Dendritic cell treated with granulocyte-macrophage colony-stimulating factor and Interleukin-4, amounts not matched to agents 40 ng/mL and 50 ng/mL, for 4 days (primary cell): ENCODE results near the gene CEP250.

ENCODE experiments used
- H3K27ac Mint-ChIP-seq: one replicate; pipeline ENCODE4 v1.8.0; 2022; ENCODE audit warnings: mild to moderate bottlenecking, mixed read lengths
- H3K27me3 Mint-ChIP-seq: one replicate; pipeline ENCODE4 v1.8.0; 2022; ENCODE audit warnings: mild to moderate bottlenecking, mixed read lengths
- H3K36me3 Mint-ChIP-seq: one replicate; pipeline ENCODE4 v1.8.0; 2022; ENCODE audit warnings: low read depth, mixed read lengths
- H3K4me1 Mint-ChIP-seq: one replicate; pipeline ENCODE4 v1.8.0; 2022; ENCODE audit warnings: low read depth, mixed read lengths
- H3K4me3 Mint-ChIP-seq: one replicate; pipeline ENCODE4 v1.8.0; 2022; ENCODE audit warnings: mild to moderate bottlenecking, moderate library complexity, mixed read lengths
- H3K9me3 Mint-ChIP-seq: one replicate; pipeline ENCODE4 v1.8.0; 2022; ENCODE audit warnings: mixed read lengths
- intact Hi-C: fragments of 100-400 bp; cut with micrococcal nuclease; formaldehyde crosslinking; loops from one replicate; pipeline ENCODE4 v1.15.0; 2022

Gene CEP250

DNA sequence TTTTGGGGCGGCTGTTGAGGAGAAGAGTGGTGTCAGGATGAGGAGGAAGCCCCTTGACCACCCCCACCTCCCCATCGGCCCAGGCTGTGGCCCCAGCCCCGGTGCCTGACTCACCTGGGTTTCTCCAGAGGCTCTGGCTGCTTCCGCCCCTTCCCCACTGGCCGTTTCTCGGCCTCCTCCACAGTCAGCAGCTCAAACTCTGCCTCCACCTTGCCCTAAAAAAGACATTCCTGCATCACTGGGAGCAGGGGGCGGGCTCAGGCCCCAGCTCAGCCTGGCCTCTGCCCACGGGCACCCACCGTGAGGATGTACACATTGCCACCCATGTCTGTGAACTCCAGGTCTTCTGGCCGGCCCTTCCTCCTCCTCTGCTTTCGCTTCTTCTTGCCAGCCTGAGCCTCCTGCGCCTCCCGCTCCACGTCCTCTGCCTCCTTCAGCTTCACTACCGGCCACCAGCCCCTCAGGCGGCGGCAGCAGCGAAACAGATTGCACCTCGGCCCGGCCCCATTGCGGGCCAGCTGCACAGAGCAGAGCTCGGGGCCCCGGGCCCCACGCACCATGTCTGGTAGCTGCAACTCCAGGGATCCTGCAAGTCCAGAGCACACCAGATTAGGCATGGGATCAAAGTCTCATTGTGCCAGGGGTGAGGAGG lies 103.8 kb downstream of the CEP250 start:
- no peaks in the 10 kb centered on the region for H3K9me3 Mint-ChIP-seq
- H3K4me1 Mint-ChIP-seq = no peaks in the 10 kb centered on the region
- intact Hi-C loops = no loop called here
- H3K36me3 Mint-ChIP-seq = no peaks in the 10 kb centered on the region
- no peak overlapping the region for H3K4me3 Mint-ChIP-seq
- H3K27me3 Mint-ChIP-seq = no peaks in the 10 kb centered on the region
- no peak overlapping the region for H3K27ac Mint-ChIP-seq

GRCh38 chr20:35560105-35560511 lies 104.7 kb downstream of the CEP250 start:
- H3K36me3 Mint-ChIP-seq = no peaks in the 10 kb centered on the region
- no peaks in the 10 kb centered on the region for H3K4me1 Mint-ChIP-seq
- H3K27me3 Mint-ChIP-seq = no peaks in the 10 kb centered on the region
- no peaks in the 10 kb centered on the region for H3K9me3 Mint-ChIP-seq
- H3K27ac Mint-ChIP-seq = no peak overlapping the region
- intact Hi-C loops = no loop called here
- H3K4me3 Mint-ChIP-seq = no peak overlapping the region

DNA sequence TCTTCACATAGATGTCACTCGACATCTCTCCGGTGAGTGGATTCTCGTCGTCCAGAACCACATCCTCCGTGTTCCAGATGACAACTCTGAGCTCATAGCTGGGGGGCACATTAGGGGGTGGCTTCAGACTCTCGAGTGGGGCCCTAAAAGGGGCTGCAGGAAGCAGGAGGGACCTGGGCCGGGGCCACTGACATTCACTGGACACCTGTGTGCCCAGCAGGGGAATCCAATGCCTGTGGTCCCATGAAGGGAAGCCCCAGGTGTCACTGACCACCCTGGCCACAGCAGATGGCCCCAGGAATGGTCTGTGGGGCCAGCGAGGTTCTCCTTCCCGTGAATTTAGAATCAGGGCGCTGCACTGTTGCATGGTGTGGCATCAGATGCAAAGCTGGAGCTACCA lies 105.1 kb downstream of the CEP250 start:
- Mint-ChIP-seq H3K4me1 (no peaks in the 10 kb centered on the region), H3K27ac (no peak overlapping the region), H3K4me3 (no peak overlapping the region), H3K27me3 (no peaks in the 10 kb centered on the region), H3K9me3 (no peaks in the 10 kb centered on the region), H3K36me3 (no peaks in the 10 kb centered on the region)
- intact Hi-C loops = no loop called here

GRCh38 chr20:35561268-35561667 lies 105.9 kb downstream of the CEP250 start:
- H3K4me1 Mint-ChIP-seq = no peaks in the 10 kb centered on the region
- H3K36me3 Mint-ChIP-seq = no peaks in the 10 kb centered on the region
- intact Hi-C loops = no loop called here
- no peaks in the 10 kb centered on the region for H3K9me3 Mint-ChIP-seq
- H3K4me3 Mint-ChIP-seq = no peak overlapping the region
- no peaks in the 10 kb centered on the region for H3K27me3 Mint-ChIP-seq
- H3K27ac Mint-ChIP-seq = no peak overlapping the region

- peaks cover 2% of the 10 kb centered on the region for H3K27me3 Mint-ChIP-seq
- H3K36me3 Mint-ChIP-seq = no peaks in the 10 kb centered on the region
- no peaks in the 10 kb centered on the region for H3K9me3 Mint-ChIP-seq
- no peak overlapping the region for H3K27ac Mint-ChIP-seq
- intact Hi-C loops = no loop called here
- no peaks in the 10 kb centered on the region for H3K4me1 Mint-ChIP-seq
- no peak overlapping the region for H3K4me3 Mint-ChIP-seq
These were observed 106.3 kb downstream of the CEP250 start for GRCh38 chr20:35561671-35562070.

GRCh38 chr20:35562541-35563110 lies 107.2 kb downstream of the CEP250 start:
- peaks cover 8% of the 10 kb centered on the region for H3K27me3 Mint-ChIP-seq
- intact Hi-C loops = no loop called here
- H3K4me1 Mint-ChIP-seq = no peaks in the 10 kb centered on the region
- no peaks in the 10 kb centered on the region for H3K9me3 Mint-ChIP-seq
- H3K27ac Mint-ChIP-seq = no peak overlapping the region
- no peaks in the 10 kb centered on the region for H3K36me3 Mint-ChIP-seq
- no peak overlapping the region for H3K4me3 Mint-ChIP-seq

GRCh38 chr20:35563834-35564233 lies 108.4 kb downstream of the CEP250 start:
- Mint-ChIP-seq H3K4me3 (no peak overlapping the region), H3K27ac (no peak overlapping the region), H3K27me3 (peaks cover 9% of the 10 kb centered on the region), H3K9me3 (no peaks in the 10 kb centered on the region), H3K36me3 (no peaks in the 10 kb centered on the region), H3K4me1 (no peaks in the 10 kb centered on the region)
- intact Hi-C loops = no loop called here

- Mint-ChIP-seq H3K27me3 (peaks cover 9% of the 10 kb centered on the region), H3K4me3 (no peak overlapping the region), H3K27ac (no peak overlapping the region), H3K4me1 (no peaks in the 10 kb centered on the region), H3K36me3 (no peaks in the 10 kb centered on the region), H3K9me3 (no peaks in the 10 kb centered on the region)
- intact Hi-C loops = no loop called here
These were observed 109.5 kb downstream of the CEP250 start for GRCh38 chr20:35564905-35565304.

GRCh38 chr20:35568645-35569044 lies 113.2 kb downstream of the CEP250 start:
- H3K4me1 Mint-ChIP-seq = no peaks in the 10 kb centered on the region
- intact Hi-C loops = no loop called here
- H3K27ac Mint-ChIP-seq = no peak overlapping the region
- H3K9me3 Mint-ChIP-seq = no peaks in the 10 kb centered on the region
- H3K36me3 Mint-ChIP-seq = no peaks in the 10 kb centered on the region
- H3K4me3 Mint-ChIP-seq = no peak overlapping the region
- peaks cover 9% of the 10 kb centered on the region for H3K27me3 Mint-ChIP-seq
